Measurements from ENCODE around the gene PDE8A. TPM values are rescaled to one million over a fixed set of nuclear protein-coding genes. Genes with fewer than 3 reads are reported as not detected.
"Not testable (repeated sequence)": the region's sequence is repeated elsewhere in the genome, so short reads cannot be mapped to it uniquely, and the experiment has no call there.

PDE8A gene
- total RNA-seq, 3 donors from 2014 or later = 45.1 to 60.5 (median 58.3) TPM

GRCh38 chr15:85178308-85178707 lies 196.7 kb downstream of the PDE8A start:
- Histone ChIP-seq H3K27me3 (no peaks in the 10 kb centered on the region), H3K27ac (no peak overlapping the region), H3K4me1 (no peaks in the 10 kb centered on the region), H3K9me3 (no peaks in the 10 kb centered on the region), H3K4me3 (no peak overlapping the region), H3K36me3 (no peaks in the 10 kb centered on the region)
- intact Hi-C loops (cut with DNase I; ENCODE audit: low total_unique reads) = no loop called here
- no peak for DNase-seq (ENCODE audit: low spot score in 2 of 2)
- TF ChIP-seq CTCF (IDR thresholded peaks at IDR 0.05) (no peak), POLR2A (IDR thresholded peaks at IDR 0.05) (no peak), POLR2AphosphoS5 (IDR thresholded peaks at IDR 0.05) (no peak)

GRCh38 chr15:85179700-85180099 lies 198.0 kb downstream of the PDE8A start:
- no peak for DNase-seq (ENCODE audit: low spot score in 2 of 2)
- TF ChIP-seq CTCF (IDR thresholded peaks at IDR 0.05) (no peak), POLR2AphosphoS5 (IDR thresholded peaks at IDR 0.05) (no peak), POLR2A (IDR thresholded peaks at IDR 0.05) (no peak)
- intact Hi-C loops (cut with DNase I; ENCODE audit: low total_unique reads) = no loop called here
- H3K4me1 ChIP-seq = no peaks in the 10 kb centered on the region
- H3K27me3 ChIP-seq = no peaks in the 10 kb centered on the region
- no peak overlapping the region for H3K4me3 ChIP-seq
- H3K9me3 ChIP-seq = no peaks in the 10 kb centered on the region
- no peaks in the 10 kb centered on the region for H3K36me3 ChIP-seq
- no peak overlapping the region for H3K27ac ChIP-seq

GRCh38 chr15:85185350-85185749 lies 203.7 kb downstream of the PDE8A start:
- H3K27ac ChIP-seq; DNase-seq (ENCODE audit: low spot score in 2 of 2); H3K27me3 ChIP-seq; H3K36me3 ChIP-seq; H3K9me3 ChIP-seq; H3K4me3 ChIP-seq; H3K4me1 ChIP-seq; intact Hi-C loops (cut with DNase I; ENCODE audit: low total_unique reads): not testable (repeated sequence)

- intact Hi-C loops (cut with DNase I; ENCODE audit: low total_unique reads) = not testable (repeated sequence)
Observed at GRCh38 chr15:85188171-85188577, 206.5 kb downstream of the PDE8A start.

More at GRCh38 chr15:85188171-85188577, 206.5 kb downstream of the PDE8A start:
- not testable (repeated sequence) for H3K9me3 ChIP-seq; H3K27me3 ChIP-seq; DNase-seq (ENCODE audit: low spot score in 2 of 2); H3K4me3 ChIP-seq; H3K4me1 ChIP-seq; H3K27ac ChIP-seq; H3K36me3 ChIP-seq

Other genes with a start within 250 kb of the PDE8A start
- 10 to 100 TPM; 14.1 to 18.4 (median 18.2) TPM for gene ZNF592, start 233.3 kb upstream of the PDE8A start, total RNA-seq
- 1 to 10 TPM; 1.6 to 3.4 (median 2.6) TPM for gene ALPK3, start 164.5 kb upstream of the PDE8A start, total RNA-seq
- gene SLC28A1, start 97.2 kb upstream of the PDE8A start, total RNA-seq = under 1 TPM in 1 of 3 donors, not detected in 2; 0.59 TPM

Data from breast epithelium (tissue), 4 donors.